Measurements from ENCODE around the gene SORL1.
A peak's percentile ranks its signal among the peaks of the same experiment; 100 is the strongest.

Gene SORL1

DNA sequence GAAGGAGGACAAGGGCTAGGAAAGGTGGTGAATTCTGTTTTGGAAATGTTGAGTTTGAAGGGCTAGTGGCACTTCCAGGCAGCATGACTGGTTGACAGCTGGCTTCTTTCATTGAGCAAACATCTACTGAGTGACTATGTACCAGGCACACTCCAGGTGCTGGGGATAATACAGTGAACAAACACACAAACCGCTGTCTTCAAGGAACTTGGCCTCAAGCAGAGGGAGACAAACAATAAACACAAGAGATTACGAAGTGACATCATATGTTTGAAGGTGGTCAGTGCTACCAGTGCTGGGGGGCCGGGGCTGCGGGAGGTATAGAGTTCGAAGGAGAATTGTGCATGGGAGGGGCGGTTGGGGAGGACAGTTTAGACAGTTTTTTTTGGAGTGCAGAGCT is 197.7 kb downstream of the SORL1 start:
- H3K4me3 ChIP-seq (ENCODE audit: low read length in 2 of 2): no peak overlapping the region
- H3K9me3 ChIP-seq (ENCODE audit: control insufficient read depth in 2 of 2, low read length in 2 of 2): no peaks in the 10 kb centered on the region
- H3K36me3 ChIP-seq (ENCODE audit: control insufficient read depth in 2 of 2, insufficient read depth in 2 of 2, low read length in 2 of 2): no peaks in the 10 kb centered on the region
- H3K27me3 ChIP-seq (ENCODE audit: control insufficient read depth in 1 of 2, insufficient read depth in 2 of 2, low read length in 2 of 2): no peaks in the 10 kb centered on the region
- H3K27ac ChIP-seq (ENCODE audit: low read length): no peak overlapping the region
- H3K4me1 ChIP-seq (ENCODE audit: control insufficient read depth, insufficient read depth, low read length): peaks cover 4% of the 10 kb centered on the region
- H3K9ac ChIP-seq (ENCODE audit: low read length in 2 of 2): no peak overlapping the region

DNA sequence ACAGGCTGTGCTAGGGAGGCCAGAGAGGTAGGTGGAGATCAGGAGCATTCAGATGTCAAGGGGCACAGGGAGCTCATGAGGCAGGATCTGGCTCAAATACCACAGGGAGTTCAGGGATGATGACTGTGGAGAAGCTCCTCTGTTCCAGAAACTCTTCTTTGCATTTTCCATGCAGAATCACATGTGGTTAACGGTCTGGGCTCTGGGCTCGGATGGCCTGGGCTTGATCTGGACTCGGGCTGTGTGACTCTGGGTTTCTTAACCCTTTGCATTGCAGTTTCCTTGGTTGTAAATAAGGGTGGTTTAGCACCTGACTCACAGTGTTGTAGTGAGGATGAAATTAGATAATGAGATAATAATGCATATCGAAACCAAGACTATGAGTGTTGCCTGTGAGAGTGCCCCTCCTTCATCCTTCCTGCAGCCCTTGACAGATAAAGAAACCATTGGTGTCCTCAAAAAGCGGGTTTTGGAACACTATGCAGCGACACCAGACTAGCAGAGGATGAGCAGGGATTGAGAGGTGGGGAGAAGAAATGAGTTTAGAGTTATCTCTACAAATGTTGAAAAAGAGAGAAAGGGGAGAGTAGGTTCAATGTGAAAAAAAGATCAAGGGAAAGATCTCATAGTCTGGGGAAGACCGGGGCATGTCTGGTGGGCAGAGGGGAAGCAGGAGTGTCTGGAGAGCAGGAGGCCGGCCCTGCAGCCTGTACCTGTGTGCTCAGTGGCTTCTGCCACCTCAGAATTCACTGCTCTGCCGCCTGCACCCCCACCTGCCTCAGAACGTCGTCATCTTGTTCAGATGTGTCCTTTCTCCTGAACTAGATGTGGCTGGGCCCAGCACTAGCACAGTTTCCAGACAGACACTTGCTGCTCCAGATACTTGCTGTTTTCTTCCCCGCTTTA is 198.5 kb downstream of the SORL1 start:
- Histone ChIP-seq H3K36me3 (ENCODE audit: control insufficient read depth in 2 of 2, insufficient read depth in 2 of 2, low read length in 2 of 2) (no peaks in the 10 kb centered on the region), H3K4me3 (ENCODE audit: low read length in 2 of 2) (no peak overlapping the region), H3K4me1 (ENCODE audit: control insufficient read depth, insufficient read depth, low read length) (peaks cover 12% of the 10 kb centered on the region), H3K27me3 (ENCODE audit: control insufficient read depth in 1 of 2, insufficient read depth in 2 of 2, low read length in 2 of 2) (no peaks in the 10 kb centered on the region), H3K27ac (ENCODE audit: low read length) (no peak overlapping the region), H3K9me3 (ENCODE audit: control insufficient read depth in 2 of 2, low read length in 2 of 2) (no peaks in the 10 kb centered on the region), H3K9ac (ENCODE audit: low read length in 2 of 2) (no peak overlapping the region)

DNA sequence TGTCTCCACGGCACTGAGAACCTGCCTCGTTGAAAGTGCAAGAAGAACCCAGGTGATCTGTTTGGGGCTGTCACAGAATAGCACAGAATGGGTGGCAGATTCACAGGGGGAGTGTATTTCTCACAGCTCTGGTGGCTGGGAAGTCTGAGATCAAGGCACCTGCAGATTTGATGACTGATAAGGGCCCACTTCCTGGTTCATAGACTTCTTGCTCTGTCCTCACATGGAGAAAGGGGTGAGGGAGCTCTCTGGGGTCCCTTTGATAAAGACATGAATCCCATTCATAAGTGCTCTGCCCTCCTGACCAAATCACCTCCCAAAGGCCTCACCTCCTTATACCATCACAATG is 199.1 kb downstream of the SORL1 start:
- Histone ChIP-seq H3K36me3 (ENCODE audit: control insufficient read depth in 2 of 2, insufficient read depth in 2 of 2, low read length in 2 of 2) (no peaks in the 10 kb centered on the region), H3K9ac (ENCODE audit: low read length in 2 of 2) (no peak overlapping the region), H3K27me3 (ENCODE audit: control insufficient read depth in 1 of 2, insufficient read depth in 2 of 2, low read length in 2 of 2) (no peaks in the 10 kb centered on the region), H3K4me3 (ENCODE audit: low read length in 2 of 2) (no peak overlapping the region), H3K9me3 (ENCODE audit: control insufficient read depth in 2 of 2, low read length in 2 of 2) (no peaks in the 10 kb centered on the region), H3K4me1 (ENCODE audit: control insufficient read depth, insufficient read depth, low read length) (peaks cover 18% of the 10 kb centered on the region), H3K27ac (ENCODE audit: low read length) (no peak overlapping the region)

DNA sequence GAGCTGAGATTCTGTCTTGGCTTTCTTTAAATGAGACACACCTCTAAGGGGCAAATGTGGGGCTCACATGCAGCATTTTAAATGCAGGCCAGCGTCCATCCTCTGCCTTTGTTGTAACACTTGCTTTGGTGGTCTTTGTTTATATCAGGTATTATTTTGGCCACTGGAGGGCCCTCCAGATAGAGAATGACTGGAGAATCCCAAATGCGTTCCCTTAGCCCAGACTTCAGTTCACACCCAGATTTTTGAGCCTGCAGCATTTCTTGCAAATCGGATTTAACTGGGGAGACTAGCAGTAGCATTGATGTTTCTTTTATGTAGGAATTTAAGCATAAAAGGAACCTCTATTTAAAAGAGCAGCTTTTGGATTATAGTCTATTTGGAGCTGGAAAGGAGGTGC is 200.9 kb downstream of the SORL1 start:
- no peaks in the 10 kb centered on the region for H3K27me3 ChIP-seq (ENCODE audit: control insufficient read depth in 1 of 2, insufficient read depth in 2 of 2, low read length in 2 of 2)
- H3K9ac ChIP-seq (ENCODE audit: low read length in 2 of 2): no peak overlapping the region
- no peaks in the 10 kb centered on the region for H3K9me3 ChIP-seq (ENCODE audit: control insufficient read depth in 2 of 2, low read length in 2 of 2)
- H3K36me3 ChIP-seq (ENCODE audit: control insufficient read depth in 2 of 2, insufficient read depth in 2 of 2, low read length in 2 of 2): no peaks in the 10 kb centered on the region
- H3K27ac ChIP-seq (ENCODE audit: low read length): no peak overlapping the region
- peaks cover 32% of the 10 kb centered on the region for H3K4me1 ChIP-seq (ENCODE audit: control insufficient read depth, insufficient read depth, low read length)
- H3K4me3 ChIP-seq (ENCODE audit: low read length in 2 of 2): no peak overlapping the region

DNA sequence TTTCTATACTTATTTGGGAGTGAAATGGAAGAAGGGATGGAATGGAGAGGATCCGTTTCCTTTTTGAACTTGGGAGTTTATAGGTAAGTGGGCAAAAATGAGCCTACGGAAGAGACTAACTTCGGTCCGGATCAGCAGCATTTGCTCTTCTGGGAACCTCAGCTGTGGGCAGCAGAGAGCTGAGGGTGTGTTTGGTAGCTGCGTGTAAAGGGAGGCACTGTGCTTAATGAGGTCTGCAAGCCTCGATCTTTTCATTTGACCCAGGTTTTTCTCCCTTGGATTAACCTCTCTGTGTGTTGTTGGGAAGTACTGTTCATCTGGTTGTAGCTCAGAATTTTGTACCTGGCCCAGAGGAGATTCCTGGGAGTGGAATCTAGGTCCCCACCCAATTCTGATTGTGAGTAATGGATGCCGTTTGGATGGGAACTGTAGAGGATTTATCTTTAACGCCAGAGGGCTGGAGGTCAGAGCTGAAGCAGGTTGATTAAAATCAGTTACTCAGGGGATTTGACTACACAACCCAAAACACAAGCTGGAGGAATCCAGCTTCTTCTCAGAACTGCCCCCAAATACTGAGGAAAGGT is 202.2 kb downstream of the SORL1 start:
- H3K36me3 ChIP-seq (ENCODE audit: control insufficient read depth in 2 of 2, insufficient read depth in 2 of 2, low read length in 2 of 2): no peaks in the 10 kb centered on the region
- H3K4me3 ChIP-seq (ENCODE audit: low read length in 2 of 2): peak overlapping the region; percentile 80 to 83
- H3K9me3 ChIP-seq (ENCODE audit: control insufficient read depth in 2 of 2, low read length in 2 of 2): no peaks in the 10 kb centered on the region
- peak overlapping the region in 1 of 2 donors; percentile 84 for H3K9ac ChIP-seq (ENCODE audit: low read length in 2 of 2)
- H3K27ac ChIP-seq (ENCODE audit: low read length): peak overlapping the region; percentile 96
- H3K4me1 ChIP-seq (ENCODE audit: control insufficient read depth, insufficient read depth, low read length): peaks cover 32% of the 10 kb centered on the region
- no peaks in the 10 kb centered on the region for H3K27me3 ChIP-seq (ENCODE audit: control insufficient read depth in 1 of 2, insufficient read depth in 2 of 2, low read length in 2 of 2)

DNA sequence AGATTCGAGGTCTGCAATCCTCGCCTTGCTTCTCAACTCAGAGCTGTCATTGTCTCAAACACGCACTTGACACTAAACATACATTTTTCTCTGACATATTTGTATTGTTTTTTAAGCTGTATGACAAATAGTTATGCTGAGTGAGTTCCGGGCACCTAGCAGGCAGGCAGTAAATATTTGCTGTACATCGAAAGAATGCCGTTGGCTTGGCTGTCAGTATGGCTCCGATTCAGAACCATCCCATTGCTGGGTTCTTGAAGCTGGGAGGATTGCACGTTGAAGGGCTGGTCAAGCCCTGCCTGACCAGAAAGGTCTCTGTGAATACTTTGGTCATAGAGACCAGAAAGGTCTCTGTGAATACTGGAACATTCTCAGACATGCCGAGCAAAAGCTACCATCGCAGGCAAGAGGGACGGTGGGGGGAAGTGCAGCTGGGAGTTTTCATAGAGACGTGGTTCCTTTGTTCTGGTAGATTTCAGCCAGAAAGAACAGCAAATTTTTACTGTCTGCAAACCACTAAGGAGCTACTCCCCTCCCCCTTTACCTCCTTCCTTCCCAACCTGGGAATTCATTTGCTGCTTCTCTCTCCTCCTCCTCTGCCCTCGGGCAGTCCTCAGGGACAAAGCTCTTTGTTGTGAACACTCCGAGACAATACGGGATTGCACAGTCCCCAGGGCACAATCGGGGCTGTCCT is 202.9 kb downstream of the SORL1 start:
- Histone ChIP-seq H3K9ac (ENCODE audit: low read length in 2 of 2) (peak overlapping the region; percentile 73 to 84), H3K27ac (ENCODE audit: low read length) (peak overlapping the region; percentile 96), H3K4me1 (ENCODE audit: control insufficient read depth, insufficient read depth, low read length) (peaks cover 32% of the 10 kb centered on the region), H3K4me3 (ENCODE audit: low read length in 2 of 2) (peak overlapping the region; percentile 80 to 83), H3K9me3 (ENCODE audit: control insufficient read depth in 2 of 2, low read length in 2 of 2) (no peaks in the 10 kb centered on the region), H3K27me3 (ENCODE audit: control insufficient read depth in 1 of 2, insufficient read depth in 2 of 2, low read length in 2 of 2) (no peaks in the 10 kb centered on the region), H3K36me3 (ENCODE audit: control insufficient read depth in 2 of 2, insufficient read depth in 2 of 2, low read length in 2 of 2) (no peaks in the 10 kb centered on the region)

DNA sequence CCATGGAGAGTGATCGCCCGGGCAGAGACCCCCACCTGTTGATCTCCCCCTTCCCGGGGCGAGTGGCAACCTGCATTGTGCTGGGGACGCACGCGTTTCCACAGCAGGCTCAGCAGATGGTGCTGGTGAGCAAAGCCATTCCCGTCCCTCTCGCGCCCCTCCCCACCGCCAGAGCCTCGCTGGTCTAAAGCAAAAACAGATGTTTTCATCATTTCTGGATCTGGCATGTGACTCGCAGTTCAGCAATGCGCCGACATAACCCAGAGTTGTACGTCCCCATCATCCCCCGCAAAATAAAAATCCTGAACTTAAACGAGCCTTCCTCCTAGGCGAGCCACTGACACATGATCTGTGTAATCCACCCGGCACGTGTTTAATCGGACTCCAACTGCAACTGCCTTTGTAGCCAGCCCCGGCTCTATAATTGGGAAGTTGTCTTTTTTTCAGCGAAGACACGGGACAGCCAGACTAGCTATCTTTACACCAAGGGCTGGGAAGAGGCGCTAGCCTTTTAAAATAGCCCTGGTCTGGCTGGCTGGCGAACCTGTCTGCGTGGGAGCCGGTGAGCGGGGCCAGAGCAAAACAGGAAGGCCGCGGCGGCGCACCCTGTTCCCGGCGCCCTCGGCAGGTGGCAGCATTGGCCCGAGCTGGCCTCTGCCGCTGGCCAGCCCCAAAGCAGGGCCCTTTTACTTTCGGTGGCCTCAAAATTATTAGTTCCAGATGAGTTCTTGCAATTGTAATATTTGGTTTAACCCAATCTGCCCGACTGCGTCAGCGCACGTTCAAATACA is 203.6 kb downstream of the SORL1 start:
- Histone ChIP-seq H3K36me3 (ENCODE audit: control insufficient read depth in 2 of 2, insufficient read depth in 2 of 2, low read length in 2 of 2) (no peaks in the 10 kb centered on the region), H3K9me3 (ENCODE audit: control insufficient read depth in 2 of 2, low read length in 2 of 2) (no peaks in the 10 kb centered on the region), H3K9ac (ENCODE audit: low read length in 2 of 2) (peak overlapping the region; percentile 80 to 84), H3K27ac (ENCODE audit: low read length) (peak overlapping the region; percentile 96), H3K4me1 (ENCODE audit: control insufficient read depth, insufficient read depth, low read length) (peaks cover 32% of the 10 kb centered on the region), H3K4me3 (ENCODE audit: low read length in 2 of 2) (peak overlapping the region; percentile 80 to 83), H3K27me3 (ENCODE audit: control insufficient read depth in 1 of 2, insufficient read depth in 2 of 2, low read length in 2 of 2) (no peaks in the 10 kb centered on the region)

DNA sequence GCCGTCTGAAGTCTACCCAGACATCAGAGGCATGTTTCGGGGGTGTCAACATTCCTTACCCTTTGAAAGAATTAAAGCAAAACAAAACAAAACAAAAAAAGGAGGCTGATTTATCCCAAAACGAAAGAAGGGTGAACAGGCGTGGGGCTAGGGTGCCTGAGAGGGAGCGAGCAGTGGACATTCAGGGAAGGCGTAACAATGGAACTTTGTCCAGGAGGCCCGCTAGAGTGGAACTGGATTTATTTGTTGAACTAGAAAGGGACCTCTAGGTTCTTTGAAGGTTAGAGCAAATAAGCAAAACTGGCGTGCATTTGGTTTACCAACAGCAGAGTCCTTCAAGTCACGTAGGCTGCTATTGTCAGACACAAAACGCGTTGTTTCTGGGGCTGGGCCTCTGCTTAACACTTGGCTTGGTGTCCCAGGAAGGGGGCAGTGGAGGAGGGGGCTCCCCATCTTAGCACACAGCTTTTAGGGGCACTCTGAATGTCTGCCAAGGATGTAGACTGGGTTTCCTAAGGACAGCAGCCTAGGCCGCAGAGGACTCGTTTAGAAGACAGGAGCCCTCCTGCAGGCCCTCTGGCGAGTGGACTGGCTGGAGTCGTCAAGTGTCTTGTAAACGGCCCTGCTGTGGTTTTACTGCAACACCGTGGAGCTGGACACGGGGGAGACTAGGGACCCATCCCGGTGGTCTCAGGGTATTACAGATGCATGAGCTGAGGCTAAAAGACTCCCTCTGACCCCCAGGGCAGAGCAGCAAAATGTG is 204.4 kb downstream of the SORL1 start:
- H3K27ac ChIP-seq (ENCODE audit: low read length): peak overlapping the region; percentile 96
- H3K9ac ChIP-seq (ENCODE audit: low read length in 2 of 2): peak overlapping the region; percentile 80 to 84

DNA sequence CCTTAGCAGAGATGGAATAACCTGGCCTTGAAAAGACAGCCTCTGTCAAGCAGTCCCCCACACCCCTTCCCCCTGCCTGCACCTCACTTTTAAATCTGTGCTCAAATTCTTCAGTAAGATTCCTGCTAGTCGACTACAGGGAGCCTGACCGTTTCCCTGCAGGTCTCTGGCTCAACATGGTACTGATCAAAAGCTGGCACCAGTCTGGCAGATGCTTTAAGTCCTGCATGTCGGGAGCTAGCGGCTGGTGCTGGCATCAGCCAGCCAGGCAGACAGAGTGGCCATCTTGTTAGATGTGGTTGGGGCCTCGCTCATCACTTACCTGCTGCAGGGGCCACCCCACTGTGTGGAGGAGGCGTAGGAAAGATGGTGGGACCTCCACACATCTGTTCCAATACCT is 205.0 kb downstream of the SORL1 start:
- peak overlapping the region; percentile 96 for H3K27ac ChIP-seq (ENCODE audit: low read length)
- peaks cover 32% of the 10 kb centered on the region for H3K4me1 ChIP-seq (ENCODE audit: control insufficient read depth, insufficient read depth, low read length)
- peak overlapping the region in 1 of 2 donors; percentile 41 for H3K4me3 ChIP-seq (ENCODE audit: low read length in 2 of 2)
- no peaks in the 10 kb centered on the region for H3K27me3 ChIP-seq (ENCODE audit: control insufficient read depth in 1 of 2, insufficient read depth in 2 of 2, low read length in 2 of 2)
- no peaks in the 10 kb centered on the region for H3K9me3 ChIP-seq (ENCODE audit: control insufficient read depth in 2 of 2, low read length in 2 of 2)
- peak overlapping the region in 1 of 2 donors; percentile 21 for H3K9ac ChIP-seq (ENCODE audit: low read length in 2 of 2)
- H3K36me3 ChIP-seq (ENCODE audit: control insufficient read depth in 2 of 2, insufficient read depth in 2 of 2, low read length in 2 of 2): no peaks in the 10 kb centered on the region

More for the DNA sequence above, 204.4 kb downstream of the SORL1 start:
- H3K4me1 ChIP-seq (ENCODE audit: control insufficient read depth, insufficient read depth, low read length): peaks cover 32% of the 10 kb centered on the region
- H3K9me3 ChIP-seq (ENCODE audit: control insufficient read depth in 2 of 2, low read length in 2 of 2): no peaks in the 10 kb centered on the region
- peak overlapping the region; percentile 41 to 83 for H3K4me3 ChIP-seq (ENCODE audit: low read length in 2 of 2)
- H3K36me3 ChIP-seq (ENCODE audit: control insufficient read depth in 2 of 2, insufficient read depth in 2 of 2, low read length in 2 of 2): no peaks in the 10 kb centered on the region
- no peaks in the 10 kb centered on the region for H3K27me3 ChIP-seq (ENCODE audit: control insufficient read depth in 1 of 2, insufficient read depth in 2 of 2, low read length in 2 of 2)

DNA sequence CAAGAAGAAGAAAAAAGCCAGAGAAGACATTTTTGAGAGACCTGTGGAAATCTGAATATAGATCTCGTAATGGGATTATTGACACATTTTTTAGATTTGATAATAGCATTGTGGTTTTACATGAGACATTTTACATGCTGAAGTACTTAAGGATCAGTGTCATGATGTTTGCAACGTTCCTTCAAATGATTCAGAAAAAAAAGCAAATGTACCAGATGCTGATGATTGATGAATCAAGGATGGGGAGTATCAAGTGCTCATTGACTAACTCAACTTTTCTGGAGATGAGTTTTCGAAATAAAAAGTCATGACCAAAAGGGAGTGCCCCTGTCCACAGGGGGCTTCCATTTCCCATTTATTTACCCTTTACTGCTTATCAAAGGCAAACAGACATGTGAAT is 207.7 kb downstream of the SORL1 start:
- no peak overlapping the region for H3K27ac ChIP-seq (ENCODE audit: low read length)
- no peaks in the 10 kb centered on the region for H3K27me3 ChIP-seq (ENCODE audit: control insufficient read depth in 1 of 2, insufficient read depth in 2 of 2, low read length in 2 of 2)
- H3K9ac ChIP-seq (ENCODE audit: low read length in 2 of 2): no peak overlapping the region
- H3K9me3 ChIP-seq (ENCODE audit: control insufficient read depth in 2 of 2, low read length in 2 of 2): no peaks in the 10 kb centered on the region
- H3K36me3 ChIP-seq (ENCODE audit: control insufficient read depth in 2 of 2, insufficient read depth in 2 of 2, low read length in 2 of 2): no peaks in the 10 kb centered on the region
- H3K4me1 ChIP-seq (ENCODE audit: control insufficient read depth, insufficient read depth, low read length): peaks cover 28% of the 10 kb centered on the region
- no peak overlapping the region for H3K4me3 ChIP-seq (ENCODE audit: low read length in 2 of 2)
